Measurements from ENCODE around the gene MCF2. TPM values are rescaled to one million over a fixed set of nuclear protein-coding genes. Genes with fewer than 3 reads are reported as not detected.

Gene MCF2
- polyA plus RNA-seq, 2 of the 4 experiments (the other 2 are of a cell fraction) = 0.09 to 0.10 TPM

GRCh38 chrX:139725720-139726119 is 17.8 kb upstream of the MCF2 start:
- ATAC-seq (no peak), DNase-seq (ENCODE audit: low read depth in 1 of 2, low spot score in 1 of 2) (no peak), FAIRE-seq (peak; percentile 32)
- Histone ChIP-seq H3K4me1 (no peaks in the 10 kb centered on the region), H3K27ac (no peak overlapping the region), H3K9me3 (no peaks in the 10 kb centered on the region), H3K4me2 (no peak overlapping the region), H3K4me3 (no peak overlapping the region)
- TF ChIP-seq RAD21 (conservative IDR thresholded peaks at IDR 0.05 in 1 of 2, IDR thresholded peaks at IDR 0.05 in 1 of 2) = no peak
- TF ChIP-seq FOXS1 (CRISPR knock-in tag; IDR thresholded peaks at IDR 0.05) = no peak
- no peak for TF ChIP-seq NR3C1 (IDR thresholded peaks at IDR 0.05)
- no peak for TF ChIP-seq KDM1A (IDR thresholded peaks at IDR 0.05; ENCODE audit: low read depth)
- no peak for TF ChIP-seq HES2 (IDR thresholded peaks at IDR 0.05)
- TF ChIP-seq ELK1 (IDR thresholded peaks at IDR 0.05; ENCODE audit: low read depth, low read length) = no peak
- no peak for TF ChIP-seq HEYL (CRISPR knock-in tag; IDR thresholded peaks at IDR 0.05)
- no peak for TF ChIP-seq EHF (CRISPR knock-in tag; IDR thresholded peaks at IDR 0.05)
- TF ChIP-seq FOSB (CRISPR knock-in tag; IDR thresholded peaks at IDR 0.05) = no peak
- no peak for TF ChIP-seq MAZ (IDR thresholded peaks at IDR 0.05; ENCODE audit: borderline replicate concordance, low read depth, low read length)
- no peak for TF ChIP-seq JUN (IDR thresholded peaks at IDR 0.05)
- TF ChIP-seq RCOR1 (IDR thresholded peaks at IDR 0.05; ENCODE audit: low read depth, low read length) = no peak
- TF ChIP-seq MAFK (IDR thresholded peaks at IDR 0.05; ENCODE audit: partially characterized antibody) = no peak
- no peak for TF ChIP-seq SMC3 (IDR thresholded peaks at IDR 0.05)
- TF ChIP-seq RFX5 (IDR thresholded peaks at IDR 0.05) = no peak
- no peak for TF ChIP-seq CEBPB (IDR thresholded peaks at IDR 0.05)
- no peak for TF ChIP-seq ESRRA (IDR thresholded peaks at IDR 0.05; ENCODE audit: borderline replicate concordance, low read length)
- no peak for TF ChIP-seq HOXA7 (CRISPR knock-in tag; IDR thresholded peaks at IDR 0.05)
- WGBS (ENCODE audit: missing lambda C conversion rate) = 100% methylated on average over 1 of the region's 1 CpG
- ChIA-PET POLR2A (no interaction called here), CTCF (no interaction called here)

GRCh38 chrX:139724626-139725025 is 16.7 kb upstream of the MCF2 start:
- ATAC-seq (no peak), DNase-seq (ENCODE audit: low read depth in 1 of 2, low spot score in 1 of 2) (no peak), FAIRE-seq (no peak)
- Histone ChIP-seq H3K27ac (no peak overlapping the region), H3K9me3 (no peaks in the 10 kb centered on the region), H3K4me2 (no peak overlapping the region), H3K4me1 (no peaks in the 10 kb centered on the region; the same call in 2 of the 3 replicates), H3K4me3 (no peak overlapping the region)
- 84% methylated on average over 2 of the region's 2 CpGs for WGBS (ENCODE audit: missing lambda C conversion rate)
- POLR2A ChIA-PET = no interaction called here
- CTCF ChIA-PET = no interaction called here
- TF ChIP-seq PBX3 (IDR thresholded peaks at IDR 0.05) (no peak), ESRRA (IDR thresholded peaks at IDR 0.05; ENCODE audit: borderline replicate concordance, low read length) (no peak), ZNF302 (CRISPR knock-in tag; IDR thresholded peaks at IDR 0.05) (no peak), POLR2AphosphoS2 (conservative IDR thresholded peaks at IDR 0.05; ENCODE audit: low read length) (no peak), ZSCAN20 (CRISPR knock-in tag; IDR thresholded peaks at IDR 0.05) (no peak), MAZ (IDR thresholded peaks at IDR 0.05; ENCODE audit: borderline replicate concordance, low read depth, low read length) (no peak), REST (IDR thresholded peaks at IDR 0.05) (no peak), HDAC2 (IDR thresholded peaks at IDR 0.05) (no peak), USF2 (IDR thresholded peaks at IDR 0.05) (no peak), JUNB (IDR thresholded peaks at IDR 0.05) (no peak), SREBF2 (IDR thresholded peaks at IDR 0.05) (no peak), FOSB (CRISPR knock-in tag; IDR thresholded peaks at IDR 0.05) (no peak), JUN (IDR thresholded peaks at IDR 0.05) (no peak), RCOR1 (IDR thresholded peaks at IDR 0.05; ENCODE audit: low read depth, low read length) (no peak), EP300 (IDR thresholded peaks at IDR 0.05) (no peak), KDM1A (IDR thresholded peaks at IDR 0.05; ENCODE audit: low read depth) (no peak), TP53 (CRISPR knock-in tag; IDR thresholded peaks at IDR 0.05) (no peak), HOXB5 (CRISPR knock-in tag; IDR thresholded peaks at IDR 0.05) (no peak), ZC3H11A (IDR thresholded peaks at IDR 0.05) (no peak), NPAS2 (CRISPR knock-in tag; IDR thresholded peaks at IDR 0.05; ENCODE audit: borderline replicate concordance) (no peak)

Measured in A549 (cell line).